ENCODE data around the gene MLF2. TPM values are rescaled to one million over a fixed set of nuclear protein-coding genes. Genes with fewer than 3 reads are reported as not detected.

The MLF2 gene
- total RNA-seq, 1 experiment from 2014 or later: 244 TPM

DNA sequence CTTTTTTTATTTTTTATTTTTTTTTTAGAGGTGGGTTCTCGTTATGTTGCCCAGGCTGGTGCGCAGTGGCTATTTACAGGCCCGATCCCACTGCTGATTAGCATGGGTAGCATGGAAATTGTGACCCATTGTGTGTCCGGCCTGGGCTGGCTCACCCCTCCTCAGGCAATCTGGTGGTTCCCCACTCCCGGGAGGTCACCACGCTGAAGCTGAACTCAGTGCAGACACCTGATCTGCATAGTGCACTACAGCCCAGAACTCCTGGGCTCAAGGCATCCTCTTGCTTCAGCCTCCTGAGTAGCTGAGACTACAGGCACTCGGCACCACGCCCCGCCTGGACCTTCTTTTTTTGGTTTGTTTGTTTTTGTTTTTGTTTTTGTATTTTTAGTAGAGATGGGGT, 30.9 kb upstream of the MLF2 start:
- Histone ChIP-seq H2BK15ac (ENCODE audit: low read depth, low read length) (no peak overlapping the region), H2AK5ac (ENCODE audit: insufficient read length, low read length) (no peak overlapping the region), H2BK120ac (ENCODE audit: low read depth, low read length, poor library complexity, severe bottlenecking) (no peak overlapping the region), H3K23me2 (ENCODE audit: insufficient read length, low read depth, low read length, poor library complexity, severe bottlenecking) (peaks cover under 1% of the 10 kb centered on the region), H4K5ac (ENCODE audit: insufficient read length, low read depth, low read length) (no peak overlapping the region), H3K9ac (ENCODE audit: extremely low read depth, insufficient read length, low read length) (no peak overlapping the region), H4K91ac (ENCODE audit: insufficient read length, low read depth, low read length) (no peak overlapping the region), H3K4me1 (ENCODE audit: insufficient read depth, low read length) (peaks cover 2% of the 10 kb centered on the region; the same call in 1 of the 2 replicates), H2BK12ac (ENCODE audit: insufficient read length, low read depth, low read length) (no peak overlapping the region), H3K56ac (ENCODE audit: insufficient read length, low read depth, low read length) (no peak overlapping the region), H3K4me2 (ENCODE audit: insufficient read depth, insufficient read length, low read length) (no peak overlapping the region), H3K18ac (ENCODE audit: insufficient read length, low read depth, low read length) (no peak overlapping the region), H4K8ac (replicated peaks; ENCODE audit: insufficient read length, low read depth, low read length) (no peak overlapping the region), H2BK20ac (ENCODE audit: low read depth, low read length, poor library complexity, severe bottlenecking) (no peak overlapping the region), H4K20me1 (ENCODE audit: control insufficient read depth, insufficient read depth, insufficient read length) (no peaks in the 10 kb centered on the region), H3K79me2 (ENCODE audit: insufficient read depth, low read length) (no peaks in the 10 kb centered on the region), H3K79me1 (ENCODE audit: insufficient read depth, low read depth, low read length, poor library complexity, severe bottlenecking) (no peaks in the 10 kb centered on the region), H2AFZ (ENCODE audit: low read length) (no peak overlapping the region), H3K14ac (ENCODE audit: insufficient read depth, low read length) (no peak overlapping the region), H3T11ph (ENCODE audit: low read length) (no peak overlapping the region), H3K27ac (ENCODE audit: insufficient read length, low read depth, low read length) (no peak overlapping the region), H3K27me3 (ENCODE audit: insufficient read depth, low read length) (no peaks in the 10 kb centered on the region), H3K4ac (ENCODE audit: low read depth, low read length) (no peak overlapping the region), H3K23ac (ENCODE audit: insufficient read length, low read depth, low read length) (no peak overlapping the region), H2BK5ac (ENCODE audit: insufficient read length, low read length) (no peak overlapping the region), H3K9me3 (ENCODE audit: control insufficient read depth, low read depth, low read length) (no peaks in the 10 kb centered on the region)
- TF ChIP-seq, protein P1, sequence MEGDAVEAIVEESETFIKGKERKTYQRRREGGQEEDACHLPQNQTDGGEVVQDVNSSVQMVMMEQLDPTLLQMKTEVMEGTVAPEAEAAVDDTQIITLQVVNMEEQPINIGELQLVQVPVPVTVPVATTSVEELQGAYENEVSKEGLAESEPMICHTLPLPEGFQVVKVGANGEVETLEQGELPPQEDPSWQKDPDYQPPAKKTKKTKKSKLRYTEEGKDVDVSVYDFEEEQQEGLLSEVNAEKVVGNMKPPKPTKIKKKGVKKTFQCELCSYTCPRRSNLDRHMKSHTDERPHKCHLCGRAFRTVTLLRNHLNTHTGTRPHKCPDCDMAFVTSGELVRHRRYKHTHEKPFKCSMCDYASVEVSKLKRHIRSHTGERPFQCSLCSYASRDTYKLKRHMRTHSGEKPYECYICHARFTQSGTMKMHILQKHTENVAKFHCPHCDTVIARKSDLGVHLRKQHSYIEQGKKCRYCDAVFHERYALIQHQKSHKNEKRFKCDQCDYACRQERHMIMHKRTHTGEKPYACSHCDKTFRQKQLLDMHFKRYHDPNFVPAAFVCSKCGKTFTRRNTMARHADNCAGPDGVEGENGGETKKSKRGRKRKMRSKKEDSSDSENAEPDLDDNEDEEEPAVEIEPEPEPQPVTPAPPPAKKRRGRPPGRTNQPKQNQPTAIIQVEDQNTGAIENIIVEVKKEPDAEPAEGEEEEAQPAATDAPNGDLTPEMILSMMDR (conservative IDR thresholded peaks at IDR 0.05): no peak
- Mint-ChIP-seq H3K27me3 (ENCODE audit: low read depth) (peaks cover 8% of the 10 kb centered on the region), H3K27ac (no peak overlapping the region), H3K36me3 (ENCODE audit: insufficient read depth in 1 of 3, low read depth in 3 of 3) (no peaks in the 10 kb centered on the region), H3K4me1 (peaks cover 22 to 26% of the 10 kb centered on the region in 2 experiments), H3K9me3 (no peaks in the 10 kb centered on the region), H3K4me3 (no peak overlapping the region)
- no CpG with 5 or more reads among the region's 9 CpGs for WGBS (ENCODE audit: extremely low coverage, insufficient read length, low lambda C conversion rate)
- no peak for DNase-seq

Measured in H9 (cell line).